H9 (cell line): Measurements from ENCODE around the gene ANGPTL5. TPM values are rescaled to one million over a fixed set of nuclear protein-coding genes. Genes with fewer than 3 reads are reported as not detected.

Experiments used
- DNase-seq: peaks from one replicate; pipeline ENCODE4 v3.0.0-alpha.2; 2017
- H2AFZ ChIP-seq: one replicate; pipeline ENCODE4 v1.6.1; 2013; ENCODE audit warnings: mild to moderate bottlenecking, low read length, control low read depth, moderate library complexity
- H2AK5ac ChIP-seq: 2 replicates; pipeline ENCODE4 v1.6.1; 2013; ENCODE audit warnings: low read length, control low read depth, mixed read lengths; ENCODE audit not compliant: insufficient read length
- H2BK120ac ChIP-seq: one replicate; pipeline ENCODE4 v1.6.1; 2013; ENCODE audit warnings: low read depth, mild to moderate bottlenecking, low read length, control low read depth, inconsistent platforms; ENCODE audit not compliant: poor library complexity, severe bottlenecking
- H2BK12ac ChIP-seq: 2 replicates; pipeline ENCODE4 v1.6.1; 2013; ENCODE audit warnings: low read length, control low read depth, mixed read lengths, low read depth; ENCODE audit not compliant: insufficient read length
- H2BK15ac ChIP-seq: 2 replicates; pipeline ENCODE4 v1.6.1; 2013; ENCODE audit warnings: low read depth, low read length, control low read depth
- H2BK20ac ChIP-seq: one replicate; pipeline ENCODE4 v1.6.1; 2013; ENCODE audit warnings: low read depth, mild to moderate bottlenecking, low read length, control low read depth, inconsistent platforms; ENCODE audit not compliant: poor library complexity, severe bottlenecking
- H2BK5ac ChIP-seq: 2 replicates; pipeline ENCODE4 v1.6.1; 2013; ENCODE audit warnings: low read length, control low read depth, mixed read lengths; ENCODE audit not compliant: insufficient read length
- H3K14ac ChIP-seq: 2 replicates; pipeline ENCODE4 v1.6.1; 2013; ENCODE audit warnings: low read length, control low read depth; ENCODE audit not compliant: insufficient read depth
- H3K18ac ChIP-seq: 2 replicates; pipeline ENCODE4 v1.6.1; 2013; ENCODE audit warnings: low read depth, mild to moderate bottlenecking, mixed read lengths, low read length, control low read depth; ENCODE audit not compliant: insufficient read length
- H3K23ac ChIP-seq: 2 replicates; pipeline ENCODE4 v1.6.1; 2013; ENCODE audit warnings: low read length, control low read depth, mixed read lengths, low read depth; ENCODE audit not compliant: insufficient read length
- H3K23me2 ChIP-seq: 2 replicates; pipeline ENCODE4 v1.6.1; 2013; ENCODE audit warnings: low read depth, mild to moderate bottlenecking, mixed read lengths, low read length, control low read depth; ENCODE audit not compliant: insufficient read length, poor library complexity, severe bottlenecking
- H3K27ac ChIP-seq: 2 replicates; pipeline ENCODE4 v1.5.1; 2013; ENCODE audit warnings: low read length, control low read depth, mixed read lengths, low read depth; ENCODE audit not compliant: insufficient read length
- H3K27me3 ChIP-seq: 2 replicates; pipeline ENCODE4 v1.6.1; 2013; ENCODE audit warnings: low read length, control low read depth, inconsistent platforms; ENCODE audit not compliant: insufficient read depth
- H3K4ac ChIP-seq: 2 replicates; pipeline ENCODE4 v1.6.1; 2013; ENCODE audit warnings: low read depth, mild to moderate bottlenecking, control low read depth, inconsistent platforms, low read length, moderate library complexity
- H3K4me1 ChIP-seq: 2 replicates; pipeline ENCODE4 v1.6.1; 2013; ENCODE audit warnings: low read length, control low read depth, inconsistent platforms; ENCODE audit not compliant: insufficient read depth
- H3K4me2 ChIP-seq: 2 replicates; pipeline ENCODE4 v1.6.1; 2013; ENCODE audit warnings: low read length, control low read depth, mixed read lengths; ENCODE audit not compliant: insufficient read length, insufficient read depth
- H3K56ac ChIP-seq: 2 replicates; pipeline ENCODE4 v1.6.1; 2013; ENCODE audit warnings: low read depth, mild to moderate bottlenecking, mixed read lengths, low read length, control low read depth; ENCODE audit not compliant: insufficient read length
- H3K79me1 ChIP-seq: 2 replicates; pipeline ENCODE4 v1.6.1; 2013; ENCODE audit warnings: low read depth, mild to moderate bottlenecking, moderate library complexity, low read length, control low read depth, inconsistent platforms; ENCODE audit not compliant: insufficient read depth, poor library complexity, severe bottlenecking
- H3K79me2 ChIP-seq: 2 replicates; pipeline ENCODE4 v1.6.1; 2013; ENCODE audit warnings: low read length, control low read depth, inconsistent platforms; ENCODE audit not compliant: insufficient read depth
- H3K9ac ChIP-seq: 2 replicates; pipeline ENCODE4 v1.6.1; 2013; ENCODE audit warnings: low read length, control low read depth, mixed read lengths; ENCODE audit not compliant: insufficient read length; ENCODE audit errors: extremely low read depth
- H3K9me3 ChIP-seq: one replicate; pipeline ENCODE4 v1.6.1; 2013; ENCODE audit warnings: low read depth, low read length, inconsistent platforms; ENCODE audit not compliant: control insufficient read depth
- H3T11ph ChIP-seq: one replicate; pipeline ENCODE4 v1.6.1; 2013; ENCODE audit warnings: mild to moderate bottlenecking, low read length, control low read depth, inconsistent platforms
- H4K20me1 ChIP-seq: one replicate; pipeline ENCODE4 v1.6.1; 2013; ENCODE audit not compliant: control insufficient read depth, insufficient read length, insufficient read depth
- H4K5ac ChIP-seq: 2 replicates; pipeline ENCODE4 v1.6.1; 2013; ENCODE audit warnings: low read depth, mild to moderate bottlenecking, mixed read lengths, low read length, control low read depth; ENCODE audit not compliant: insufficient read length
- H4K8ac ChIP-seq: replicated peaks from 2 replicates; pipeline ENCODE4 v1.6.1; 2013; ENCODE audit warnings: low read length, control low read depth, mixed read lengths, low read depth; ENCODE audit not compliant: insufficient read length
- H4K91ac ChIP-seq: 2 replicates; pipeline ENCODE4 v1.6.1; 2013; ENCODE audit warnings: low read depth, mild to moderate bottlenecking, moderate library complexity, mixed read lengths, low read length, control low read depth; ENCODE audit not compliant: insufficient read length
- H3K27ac Mint-ChIP-seq, 3 experiments: 2 replicates in 2 of 3; 3 replicates in 1 of 3; pipeline ENCODE4 v1.8.0; 2020 to 2021; ENCODE audit warnings: mixed read lengths in 3 of 3, mild to moderate bottlenecking in 1 of 3, moderate library complexity in 1 of 3
- H3K27me3 Mint-ChIP-seq: 2 replicates; pipeline ENCODE4 v1.8.0; 2021; ENCODE audit warnings: low read depth, mild to moderate bottlenecking, moderate library complexity, mixed read lengths
- H3K36me3 Mint-ChIP-seq, 3 experiments: 2 replicates in 2 of 3; 3 replicates in 1 of 3; pipeline ENCODE4 v1.8.0; 2020 to 2021; ENCODE audit warnings: low read depth in 3 of 3, mixed read lengths in 3 of 3; ENCODE audit not compliant: insufficient read depth in 1 of 3
- H3K4me1 Mint-ChIP-seq, 2 experiments: 2 replicates each; pipeline ENCODE4 v1.8.0; 2020; ENCODE audit warnings: mixed read lengths in 2 of 2
- H3K4me3 Mint-ChIP-seq, 2 experiments: 2 replicates in 1 of 2; 3 replicates in 1 of 2; pipeline ENCODE4 v1.8.0; 2020 to 2021; ENCODE audit warnings: mild to moderate bottlenecking in 2 of 2, mixed read lengths in 2 of 2, moderate library complexity in 1 of 2
- H3K9me3 Mint-ChIP-seq, 2 experiments: 2 replicates in 1 of 2; 3 replicates in 1 of 2; pipeline ENCODE4 v1.8.0; 2020; ENCODE audit warnings: mild to moderate bottlenecking in 2 of 2, mixed read lengths in 2 of 2, moderate library complexity in 1 of 2
- WGBS: extraction: QIAGEN DNeasy Blood & Tissue Kit; methylation state at CpG from one replicate; pipeline ENCODE4 v1.1.7; 2013; ENCODE audit warnings: missing lambda C conversion rate, low lambda C conversion rate, mixed read lengths; ENCODE audit not compliant: insufficient read length; ENCODE audit errors: extremely low coverage; 5-methylcytosine and 5-hydroxymethylcytosine counted together
- total RNA-seq: library from RNA; stranded (reverse); gene quantifications from 2 replicates; pipeline ENCODE4 v1.2.1, GENCODE V29; 2021
- TF ChIP-seq, protein P1 (sequence below): fragments of 200-600 bp; sonication (generic); conservative IDR thresholded peaks from 3 replicates; pipeline ENCODE4 v1.8.0; 2021; ENCODE audit warnings: antibody characterized with exemption, mild to moderate bottlenecking

Gene ANGPTL5
- total RNA-seq, 1 experiment from 2014 or later: not detected

DNA sequence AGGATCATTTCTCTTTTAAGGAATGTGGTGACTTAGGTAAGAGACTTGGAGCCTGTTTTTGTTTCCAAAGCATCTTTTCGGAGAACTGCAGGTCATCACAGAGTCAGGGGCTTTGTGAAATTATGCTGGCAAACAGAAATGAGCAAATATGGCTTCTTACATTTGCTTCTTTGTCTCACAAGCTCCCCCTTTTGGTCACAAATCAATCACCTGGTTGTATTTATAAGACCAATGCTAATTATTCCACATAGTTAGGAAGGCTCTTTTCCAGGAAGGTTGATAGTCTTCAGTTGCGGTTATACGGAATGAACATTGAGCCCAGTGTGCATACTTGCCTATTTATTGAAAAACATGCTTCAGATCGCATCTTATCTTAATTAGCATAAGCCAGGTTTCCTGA, 36.1 kb downstream of the ANGPTL5 start:
- no peaks in the 10 kb centered on the region for H3K9me3 ChIP-seq
- H3K23me2 ChIP-seq: no peaks in the 10 kb centered on the region
- no peaks in the 10 kb centered on the region for H3K4me1 Mint-ChIP-seq
- H3K14ac ChIP-seq: no peak overlapping the region
- no peaks in the 10 kb centered on the region for H3K79me1 ChIP-seq
- no peaks in the 10 kb centered on the region for H3K9me3 Mint-ChIP-seq
- TF ChIP-seq, protein P1, sequence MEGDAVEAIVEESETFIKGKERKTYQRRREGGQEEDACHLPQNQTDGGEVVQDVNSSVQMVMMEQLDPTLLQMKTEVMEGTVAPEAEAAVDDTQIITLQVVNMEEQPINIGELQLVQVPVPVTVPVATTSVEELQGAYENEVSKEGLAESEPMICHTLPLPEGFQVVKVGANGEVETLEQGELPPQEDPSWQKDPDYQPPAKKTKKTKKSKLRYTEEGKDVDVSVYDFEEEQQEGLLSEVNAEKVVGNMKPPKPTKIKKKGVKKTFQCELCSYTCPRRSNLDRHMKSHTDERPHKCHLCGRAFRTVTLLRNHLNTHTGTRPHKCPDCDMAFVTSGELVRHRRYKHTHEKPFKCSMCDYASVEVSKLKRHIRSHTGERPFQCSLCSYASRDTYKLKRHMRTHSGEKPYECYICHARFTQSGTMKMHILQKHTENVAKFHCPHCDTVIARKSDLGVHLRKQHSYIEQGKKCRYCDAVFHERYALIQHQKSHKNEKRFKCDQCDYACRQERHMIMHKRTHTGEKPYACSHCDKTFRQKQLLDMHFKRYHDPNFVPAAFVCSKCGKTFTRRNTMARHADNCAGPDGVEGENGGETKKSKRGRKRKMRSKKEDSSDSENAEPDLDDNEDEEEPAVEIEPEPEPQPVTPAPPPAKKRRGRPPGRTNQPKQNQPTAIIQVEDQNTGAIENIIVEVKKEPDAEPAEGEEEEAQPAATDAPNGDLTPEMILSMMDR: peak; percentile 65
- H2BK20ac ChIP-seq: no peak overlapping the region
- no peak overlapping the region for H3K18ac ChIP-seq
- no peaks in the 10 kb centered on the region for H3K27me3 ChIP-seq
- no peaks in the 10 kb centered on the region for H3K4me1 ChIP-seq
- H2BK12ac ChIP-seq: no peak overlapping the region
- H3K27ac Mint-ChIP-seq: no peak overlapping the region
- no peak overlapping the region for H2AK5ac ChIP-seq
- WGBS: no CpG with 5 or more reads among the region's 4 CpGs
- DNase-seq: no peak
- no peak overlapping the region for H3K23ac ChIP-seq
- no peak overlapping the region for H3K4me2 ChIP-seq
- no peak overlapping the region for H3T11ph ChIP-seq
- H4K20me1 ChIP-seq: no peaks in the 10 kb centered on the region
- H3K36me3 Mint-ChIP-seq: no peaks in the 10 kb centered on the region
- H3K27me3 Mint-ChIP-seq: no peaks in the 10 kb centered on the region
- peak overlapping the region; percentile 40 for H2AFZ ChIP-seq
- H2BK120ac ChIP-seq: no peak overlapping the region
- no peak overlapping the region for H3K4me3 Mint-ChIP-seq
- no peak overlapping the region for H2BK15ac ChIP-seq
- no peak overlapping the region for H4K5ac ChIP-seq
- H3K9ac ChIP-seq: no peak overlapping the region
- no peaks in the 10 kb centered on the region for H3K79me2 ChIP-seq
- H3K56ac ChIP-seq: no peak overlapping the region
- H2BK5ac ChIP-seq: no peak overlapping the region
- H4K91ac ChIP-seq: no peak overlapping the region
- H4K8ac ChIP-seq: no peak overlapping the region
- H3K4ac ChIP-seq: no peak overlapping the region
- no peak overlapping the region for H3K27ac ChIP-seq
